Stomach (tissue), 4 donors: ENCODE measurements around the gene BCAN.

Experiments
- CTCF ChIP-seq, 7 experiments: fragments of 450-650 bp in 4 of 7; fragments of 200-600 bp in 3 of 7; sonication (generic) in 3 of 7; IDR thresholded peaks; one replicate each; pipeline ENCODE4 v1.5.1; 2016 to 2019; ENCODE audit warnings: antibody characterized with exemption in 7 of 7, control low read depth in 2 of 7, mild to moderate bottlenecking in 1 of 7
- EP300 ChIP-seq: sonication (generic); formaldehyde crosslinking; IDR thresholded peaks from one replicate; pipeline ENCODE4 v1.6.1; 2017; ENCODE audit warnings: antibody characterized with exemption
- POLR2A ChIP-seq, 4 donors: fragments of 450-650 bp; IDR thresholded peaks; one replicate each; pipeline ENCODE4 v1.6.1; 2016; ENCODE audit warnings: antibody characterized with exemption in 4 of 4, control low read depth in 2 of 4, mild to moderate bottlenecking in 1 of 4, moderate library complexity in 1 of 4
- POLR2AphosphoS5 ChIP-seq, 3 donors: sonication (generic); formaldehyde crosslinking; IDR thresholded peaks; one replicate each; pipeline ENCODE4 v1.6.1; 2016; ENCODE audit warnings: antibody characterized with exemption in 3 of 3

- no peak for TF ChIP-seq POLR2AphosphoS5 (IDR thresholded peaks at IDR 0.05)
- no peak for TF ChIP-seq CTCF (IDR thresholded peaks at IDR 0.05)
- TF ChIP-seq EP300: no peak
- TF ChIP-seq POLR2A (IDR thresholded peaks at IDR 0.05): no peak
These were observed 10.4 kb downstream of the BCAN start for GRCh38 chr1:156652131-156652991.
